ENCODE data around the gene APBB1.
"Not testable (repeated sequence)": the region's sequence is repeated elsewhere in the genome, so short reads cannot be mapped to it uniquely, and the experiment has no call there.

Gene APBB1

DNA sequence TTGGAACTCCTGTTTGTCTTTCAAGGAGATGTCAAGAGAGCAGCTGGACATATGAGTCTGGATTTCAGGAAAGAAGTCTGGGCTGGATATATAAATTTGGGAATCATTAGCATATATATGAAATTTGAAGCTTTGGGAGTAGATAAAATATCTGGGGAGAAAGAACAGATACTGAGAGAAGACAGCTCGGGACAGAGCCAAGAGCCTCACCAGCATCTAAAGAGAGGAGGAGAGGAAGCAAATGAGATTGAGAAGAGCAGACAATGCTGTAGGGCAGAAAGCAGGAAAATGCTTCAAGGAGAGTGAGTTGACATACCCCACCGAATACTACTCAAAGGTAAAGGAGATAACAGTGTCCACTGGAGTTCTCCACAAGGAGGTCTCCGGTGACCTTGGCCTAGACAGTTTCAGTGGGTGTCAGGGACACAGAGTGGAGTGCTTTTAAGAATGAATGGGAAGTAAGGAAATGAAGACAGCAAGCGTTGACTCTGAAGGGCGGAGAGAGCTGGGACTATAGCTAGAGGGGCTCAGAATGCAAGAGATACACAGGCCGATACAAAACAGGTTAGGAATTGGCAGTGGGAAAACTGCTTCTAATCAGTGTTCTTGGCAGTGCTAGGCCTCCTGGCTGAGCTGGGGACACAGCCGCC, 862 bp downstream of the APBB1 start:
- DNase-seq (ENCODE audit: low spot score) = no peak

DNA sequence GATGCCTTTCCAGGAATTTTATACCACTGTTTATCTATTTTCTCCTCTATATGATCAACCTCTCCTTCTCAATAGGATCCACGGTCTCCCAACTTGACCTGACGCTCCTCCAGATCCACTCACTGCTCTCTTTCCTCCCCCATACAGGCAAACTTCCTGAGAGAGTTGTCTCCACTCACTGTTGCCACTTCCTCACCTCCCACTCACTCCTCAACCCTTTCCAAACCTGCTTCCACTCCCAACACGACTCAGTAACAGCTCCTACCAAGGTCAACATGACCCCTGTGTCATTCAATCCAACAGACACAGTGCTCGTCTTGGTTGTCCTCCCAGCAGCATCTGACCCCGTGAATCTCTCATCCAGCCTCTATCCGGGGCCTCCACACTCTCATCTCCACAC, 3.1 kb downstream of the APBB1 start:
- no peak for DNase-seq (ENCODE audit: low spot score)

DNA sequence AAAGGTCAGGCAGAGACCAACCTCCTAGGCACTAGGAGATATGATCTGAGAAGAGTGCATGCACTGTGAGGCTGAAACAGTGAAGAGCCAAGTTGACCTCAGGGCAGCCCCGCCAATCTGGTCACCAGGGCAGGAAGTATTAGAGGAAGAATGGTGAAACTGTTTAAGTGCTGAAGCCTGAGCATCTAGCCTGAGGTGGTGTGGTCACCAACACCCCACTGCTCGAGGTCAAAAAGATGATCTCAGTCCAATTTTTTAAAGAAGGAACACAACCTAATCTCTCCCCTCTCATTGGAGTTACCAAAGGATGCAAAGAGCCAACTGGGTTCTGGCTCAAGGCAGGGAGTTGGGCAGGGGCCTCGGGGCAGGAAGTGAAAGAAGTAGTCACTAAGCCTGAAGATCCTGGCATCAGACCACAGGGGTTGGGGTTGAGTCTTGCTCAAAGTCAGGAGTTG, 4.0 kb downstream of the APBB1 start:
- no peak for DNase-seq (ENCODE audit: low spot score)

DNA sequence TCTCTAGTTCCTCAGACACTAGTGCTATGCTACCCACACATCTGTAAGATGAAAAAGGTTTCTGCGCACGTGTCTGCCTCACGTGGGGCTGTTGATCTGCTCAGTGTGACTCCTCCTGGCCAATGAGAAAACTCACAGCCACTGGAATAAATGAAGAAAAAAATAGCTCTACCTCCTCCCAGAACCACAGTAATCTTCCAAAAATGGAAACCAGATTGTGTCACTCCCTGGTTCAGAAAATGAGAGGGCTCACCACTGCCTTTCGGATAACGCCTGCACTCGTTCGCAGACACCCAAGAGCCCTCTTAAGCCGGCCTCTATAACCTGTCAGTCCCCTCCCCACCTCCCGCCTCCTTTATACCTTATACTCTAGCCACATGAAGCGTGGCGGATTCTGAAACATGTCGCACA, 5.1 kb downstream of the APBB1 start:
- DNase-seq (ENCODE audit: low spot score) = no peak

DNA sequence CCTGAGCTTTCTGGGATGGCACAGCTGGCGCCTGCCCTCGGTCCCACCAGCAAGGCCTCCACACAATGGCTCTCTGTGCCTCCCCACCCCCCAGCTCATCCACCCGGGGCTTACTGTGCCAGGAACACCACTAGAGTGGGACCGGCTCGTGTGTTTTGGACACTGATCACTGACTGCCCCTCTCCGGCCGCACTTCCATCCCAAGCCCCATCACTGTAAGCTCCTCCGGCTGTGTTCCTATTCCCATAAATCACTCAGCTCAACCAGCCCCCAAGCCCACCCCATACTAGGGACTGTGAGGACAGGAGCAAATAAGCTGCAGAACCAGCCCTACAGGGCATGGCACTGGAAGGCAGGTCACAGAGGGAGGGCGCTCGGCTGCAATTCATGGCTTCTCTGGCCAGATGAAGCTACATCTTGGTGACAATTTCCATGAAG, 7.3 kb downstream of the APBB1 start:
- DNase-seq (ENCODE audit: low spot score) = no peak

DNA sequence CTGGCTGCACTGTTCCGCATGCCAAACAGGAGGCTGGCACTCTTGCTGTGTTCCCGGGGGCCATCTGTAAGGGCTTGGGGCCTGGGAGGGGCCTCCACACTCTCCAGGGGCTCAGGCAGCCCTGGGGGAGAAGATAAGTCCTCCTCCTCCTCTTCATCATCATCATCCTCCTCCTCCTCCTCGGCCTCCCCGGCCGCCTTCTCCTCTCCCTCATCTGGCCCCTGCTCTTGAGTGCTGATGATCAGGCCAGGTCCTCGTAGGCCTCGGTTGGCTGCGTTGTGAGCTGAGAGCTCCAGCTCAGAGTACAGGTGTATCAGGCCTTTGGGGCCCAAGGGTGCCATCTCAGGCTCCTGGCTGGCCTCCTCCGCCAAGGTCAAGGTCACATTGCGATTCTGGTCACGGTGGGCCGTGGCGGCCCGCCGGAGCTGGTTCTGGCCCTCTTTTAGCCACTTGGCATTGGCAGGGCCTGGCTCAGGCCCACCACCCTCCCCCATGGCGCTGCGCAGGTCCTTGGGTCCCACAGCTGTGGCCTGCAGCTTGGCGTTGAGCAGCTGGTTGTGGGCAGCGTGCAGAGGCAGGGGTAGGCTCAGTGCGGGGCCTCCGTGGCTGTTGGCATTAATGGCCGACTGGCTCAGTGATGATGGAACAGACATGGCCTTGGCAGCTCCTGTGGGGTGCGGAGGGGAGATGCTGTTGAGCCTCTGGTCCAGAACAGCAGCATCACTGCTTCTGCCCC, 8.0 kb downstream of the APBB1 start:
- no peak for DNase-seq (ENCODE audit: low spot score)

DNA sequence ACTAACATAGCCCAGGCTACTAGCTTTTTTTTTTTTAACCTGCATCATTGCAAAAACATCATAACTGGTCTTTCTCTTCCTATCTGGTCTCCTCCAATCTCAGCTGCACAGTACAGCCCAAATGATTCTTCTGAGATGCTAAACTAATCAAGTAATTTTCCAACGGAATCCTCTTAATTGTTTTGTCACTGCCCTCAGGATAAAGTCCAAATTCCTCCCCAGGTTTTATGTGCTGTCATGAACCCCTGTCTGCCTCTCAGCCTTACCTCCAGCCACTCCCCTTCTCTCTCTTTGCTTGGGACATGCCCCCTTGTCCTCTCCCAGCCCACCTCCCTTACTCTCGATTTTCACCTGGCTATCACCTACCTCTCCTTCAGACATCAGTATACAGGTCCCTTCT, 12.5 kb downstream of the APBB1 start:
- no peak for DNase-seq (ENCODE audit: low spot score)

DNA sequence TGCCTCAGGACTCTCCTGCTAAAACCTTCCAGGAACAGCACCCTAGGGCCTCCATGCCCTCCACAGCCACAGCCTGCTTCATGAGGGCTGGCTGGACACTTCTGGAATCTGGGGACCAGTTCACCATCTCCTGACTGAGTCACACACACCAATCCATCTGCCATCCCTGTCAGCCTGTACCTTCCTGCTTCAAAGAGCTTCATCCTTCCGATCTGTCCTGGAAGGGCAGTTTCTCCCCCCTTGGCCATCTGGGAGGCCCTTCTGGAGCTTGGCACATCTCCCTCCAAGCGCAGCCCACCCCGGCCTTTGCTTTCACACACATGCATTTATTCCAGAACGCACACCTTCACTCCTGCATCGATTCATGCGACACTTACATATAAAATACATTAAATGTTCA, 13.0 kb downstream of the APBB1 start:
- no peak for DNase-seq (ENCODE audit: low spot score)

DNA sequence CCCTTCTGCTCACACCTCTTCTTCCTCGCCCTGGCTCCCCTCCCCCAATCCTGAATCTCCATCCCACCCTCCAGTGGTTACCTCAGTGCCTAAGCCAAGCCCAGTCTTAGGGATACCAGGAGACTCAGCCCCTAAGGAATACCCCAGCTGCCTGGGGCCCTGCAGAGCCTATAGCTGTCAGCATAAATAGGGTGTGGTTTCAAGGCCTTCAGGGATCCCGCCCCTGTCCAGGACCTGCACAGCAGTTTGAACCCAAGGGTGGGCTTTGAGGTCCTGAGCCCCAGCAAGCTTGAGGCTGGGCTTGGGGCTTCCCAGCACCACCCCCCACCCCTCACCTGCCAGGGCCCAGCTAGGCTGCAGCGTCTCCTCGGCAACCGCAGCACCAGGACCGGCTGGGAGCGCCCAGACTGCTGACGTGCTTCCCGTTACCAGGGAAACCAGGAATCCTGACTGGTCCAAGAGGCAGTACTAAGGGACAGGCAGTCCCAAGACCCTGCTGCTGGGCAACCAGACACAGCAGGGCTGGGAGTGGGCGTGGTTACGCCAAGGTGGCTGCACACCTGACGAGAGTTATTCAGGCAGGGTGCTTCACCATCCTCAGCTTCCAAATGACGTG, 13.7 kb downstream of the APBB1 start:
- peak; percentile 91 for DNase-seq (ENCODE audit: low spot score)

DNA sequence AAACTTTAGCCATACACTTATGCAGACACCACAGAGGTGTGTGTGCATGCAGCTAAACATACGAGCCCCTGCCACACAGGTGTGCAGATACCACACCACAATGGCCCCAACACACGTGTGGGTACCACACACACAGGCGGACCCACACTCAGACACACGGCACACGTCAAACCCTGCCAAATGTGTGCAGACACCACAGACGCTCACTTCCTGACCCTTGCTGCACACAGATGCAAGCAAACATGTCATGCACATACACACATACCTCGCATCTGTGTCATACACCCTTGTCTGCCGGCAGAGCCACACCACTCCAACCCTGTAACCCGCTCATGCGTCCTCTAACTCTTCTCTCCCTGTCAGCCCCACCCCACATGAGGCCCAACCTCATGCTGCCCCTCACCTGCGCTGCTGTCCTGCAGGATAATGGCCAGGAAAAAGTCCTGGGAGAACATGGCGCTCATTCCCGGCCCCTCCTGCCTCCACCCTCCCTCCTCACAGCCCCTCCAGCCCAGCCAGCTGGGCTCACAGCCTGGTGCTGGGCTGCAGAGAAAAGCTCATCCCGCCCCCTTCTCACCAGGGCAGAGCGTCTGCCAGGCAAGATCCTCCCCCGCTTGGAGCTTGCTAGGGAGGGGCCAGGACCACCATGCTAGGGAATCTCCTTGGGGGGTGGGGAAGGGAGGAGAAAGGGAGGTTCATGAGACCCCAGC, 14.4 kb downstream of the APBB1 start:
- DNase-seq (ENCODE audit: low spot score) = peak; percentile 55

DNA sequence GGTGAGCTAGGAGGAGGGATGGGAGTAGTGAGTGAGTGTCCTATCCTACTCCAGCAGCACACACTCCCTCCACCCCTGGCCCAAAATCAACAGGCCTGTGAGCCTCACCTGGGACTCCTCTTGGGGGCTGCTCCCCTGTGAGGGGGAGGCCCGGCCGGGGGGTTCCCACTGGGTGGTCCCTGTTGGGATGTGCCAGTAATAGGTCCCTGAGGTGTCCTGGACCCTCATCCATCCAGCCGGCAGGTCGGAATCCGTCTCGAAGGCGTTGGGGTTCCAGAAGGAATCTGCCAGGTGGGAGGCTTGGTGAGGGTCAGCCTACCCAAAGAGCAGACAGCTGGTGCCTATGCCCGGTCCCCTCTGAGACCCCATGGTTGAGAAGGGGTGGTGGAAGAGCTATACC, 15.4 kb downstream of the APBB1 start:
- no peak for DNase-seq (ENCODE audit: low spot score)

DNA sequence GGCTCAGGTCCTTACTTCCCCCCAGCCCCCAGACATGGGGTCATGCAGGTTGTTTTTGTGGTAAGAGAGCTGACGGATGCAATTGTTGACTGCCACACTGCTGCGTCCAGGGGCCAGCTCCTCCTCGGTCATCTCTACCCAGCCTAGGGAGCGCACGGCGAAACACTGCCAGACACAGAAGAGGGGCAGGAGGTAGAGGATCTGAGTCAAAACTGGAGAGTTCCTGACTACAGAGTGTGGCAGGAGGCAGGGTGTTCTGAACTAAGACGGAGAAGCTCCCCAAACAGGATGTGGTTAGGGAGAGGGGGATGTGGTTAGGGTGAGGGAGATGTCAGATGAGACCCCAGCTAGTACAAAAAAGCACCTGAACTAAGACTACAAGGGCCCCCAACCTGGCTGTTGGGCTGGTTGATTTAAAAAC, 16.3 kb downstream of the APBB1 start:
- DNase-seq (ENCODE audit: low spot score) = no peak

DNA sequence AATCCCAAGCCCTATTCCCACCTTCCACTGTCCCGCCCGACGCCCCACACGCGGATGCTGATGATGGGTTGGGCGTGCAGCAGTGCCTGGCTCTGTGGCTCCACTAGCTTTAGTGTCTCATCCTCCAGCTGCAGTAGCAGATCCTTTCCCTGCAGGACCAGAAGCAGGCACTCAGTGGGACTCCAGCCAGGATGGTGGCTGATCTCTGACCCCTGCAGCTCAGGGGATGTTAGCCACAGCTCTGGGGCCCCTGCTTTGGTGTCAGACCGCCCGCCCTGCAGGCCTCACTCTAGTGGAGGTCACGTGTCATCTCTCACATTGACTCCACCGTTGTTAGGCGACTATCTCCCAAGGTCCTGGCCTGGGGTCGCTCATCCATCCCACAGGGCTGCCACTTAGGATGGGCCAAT, 16.8 kb downstream of the APBB1 start:
- DNase-seq (ENCODE audit: low spot score) = no peak

DNA sequence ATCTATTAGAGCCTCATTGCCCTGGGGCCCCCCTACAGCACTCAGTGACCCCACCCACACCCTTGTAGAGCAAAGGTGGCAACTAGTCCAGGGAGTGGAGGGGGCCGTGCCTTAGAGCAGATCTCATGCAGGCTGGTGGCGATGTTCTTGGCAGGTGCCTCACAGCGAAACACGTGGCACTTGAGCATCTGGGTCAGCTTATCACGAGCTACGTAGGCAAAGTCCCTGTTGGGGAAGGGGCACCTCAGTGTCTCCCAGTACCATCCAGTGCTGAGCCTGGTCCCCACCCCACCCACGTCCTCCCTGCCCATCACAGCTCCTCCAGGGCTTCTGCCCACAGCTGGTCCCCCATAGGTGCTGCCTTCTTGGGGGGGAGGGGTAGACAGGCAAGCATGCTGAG, 17.4 kb downstream of the APBB1 start:
- DNase-seq (ENCODE audit: low spot score) = no peak

DNA sequence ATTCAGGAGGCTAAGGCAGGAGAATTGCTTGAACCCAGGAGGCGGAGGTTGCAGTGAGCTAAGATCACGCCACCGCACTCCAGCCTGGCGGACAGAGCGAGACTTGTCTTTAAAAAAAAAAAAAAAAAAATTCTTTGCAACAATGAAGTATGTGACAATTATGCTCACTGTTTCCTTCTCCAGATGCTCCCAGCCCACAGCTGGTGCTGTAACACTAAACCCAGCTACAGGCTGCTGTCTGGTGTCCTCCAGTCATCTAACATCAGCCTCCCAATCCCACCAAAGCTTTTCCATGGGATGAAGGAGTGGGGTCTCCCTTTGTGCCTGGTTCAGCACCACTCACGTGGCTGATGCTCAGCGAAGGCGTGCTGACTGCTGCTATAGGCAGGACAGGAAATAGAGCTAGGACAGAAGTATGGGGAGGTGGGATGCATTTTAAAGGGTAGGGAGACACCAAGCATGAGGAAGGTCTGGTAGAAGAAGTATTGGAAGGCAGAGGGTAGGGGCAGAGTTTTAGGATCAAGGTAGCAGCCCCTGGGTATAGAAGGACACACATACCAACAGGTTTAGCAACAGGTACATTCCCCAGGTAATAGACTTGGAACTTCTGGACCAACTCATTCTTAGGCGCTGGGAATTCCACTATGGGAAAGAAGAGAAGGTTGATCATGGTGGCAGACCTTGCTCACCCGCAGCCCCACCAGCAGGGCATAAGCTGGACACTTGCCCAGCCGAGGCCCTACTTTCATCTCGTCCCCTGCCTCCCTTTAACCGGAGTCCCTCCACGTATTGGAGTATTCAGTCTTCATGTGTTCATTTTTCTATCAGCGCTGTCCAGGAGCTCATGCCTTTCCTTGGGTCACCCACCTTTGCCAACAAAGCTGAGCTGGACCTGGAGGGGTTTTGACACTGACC, 18.2 kb downstream of the APBB1 start:
- DNase-seq (ENCODE audit: low spot score) = no peak

DNA sequence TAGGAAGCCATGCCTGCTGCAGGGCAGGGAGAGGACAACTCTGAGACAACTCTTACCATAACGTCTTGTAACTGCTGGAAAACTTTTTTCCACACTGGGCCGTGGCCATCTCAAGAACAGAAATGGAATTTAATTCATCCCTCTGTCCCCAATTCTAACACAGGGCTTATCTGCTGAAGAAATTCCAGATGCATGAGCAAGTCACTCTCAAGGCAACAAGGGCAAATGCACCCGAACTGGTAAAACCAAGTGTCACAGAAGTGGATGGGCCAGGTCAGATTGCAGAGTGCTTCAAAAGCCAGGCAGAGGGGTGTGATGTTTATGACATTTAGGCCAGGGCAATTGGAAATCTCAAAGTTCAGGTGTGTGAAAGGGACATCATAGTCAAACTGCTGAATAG, 21.3 kb downstream of the APBB1 start:
- DNase-seq (ENCODE audit: low spot score) = no peak

DNA sequence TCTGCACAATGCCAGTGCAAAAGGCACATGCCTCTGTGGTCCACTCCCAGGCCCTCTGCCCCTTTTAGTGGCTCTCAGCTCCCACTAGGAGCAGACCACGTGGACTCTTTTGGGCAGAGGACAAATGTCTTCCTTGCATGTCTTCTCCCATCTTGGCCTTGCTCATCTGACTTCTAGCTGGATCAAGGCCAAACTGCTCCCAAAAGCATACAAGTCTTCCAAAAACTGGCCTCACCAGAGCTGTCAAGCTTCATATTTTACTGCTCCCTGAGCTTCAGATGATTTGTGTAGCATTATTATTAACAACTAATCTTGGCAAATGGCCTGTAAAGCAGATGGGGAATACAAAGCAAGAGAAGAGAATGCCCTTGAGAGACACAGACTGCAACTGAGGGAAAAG, 21.7 kb downstream of the APBB1 start:
- DNase-seq (ENCODE audit: low spot score) = no peak

DNA sequence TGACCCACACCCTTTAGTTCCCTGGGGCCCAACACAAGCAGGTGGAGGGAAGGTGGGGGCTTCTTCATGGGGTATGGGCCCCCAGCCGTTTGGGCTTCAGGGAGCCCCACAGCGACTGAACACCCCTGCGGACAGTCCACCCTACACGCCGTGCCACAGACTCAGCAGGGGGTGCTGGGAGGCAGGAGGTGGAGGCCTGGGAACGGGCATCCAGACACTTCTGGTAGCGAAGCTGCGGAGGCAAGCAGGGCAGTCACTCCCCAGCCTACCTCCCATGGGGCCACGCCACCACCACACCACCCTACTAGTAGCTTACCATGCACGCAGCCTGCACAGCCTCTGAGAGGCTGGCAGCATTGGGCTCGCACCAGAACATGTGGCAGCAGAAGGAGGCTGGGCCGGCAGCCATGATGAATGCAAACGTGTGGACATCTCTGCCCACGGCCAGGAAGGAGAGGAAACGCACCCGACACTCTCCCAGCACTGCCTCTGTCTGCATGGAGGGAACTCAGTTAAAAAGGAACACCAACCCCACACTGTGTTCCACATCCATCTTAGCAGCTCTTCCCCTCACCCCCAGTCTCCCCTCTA, 23.3 kb downstream of the APBB1 start:
- no peak for DNase-seq (ENCODE audit: low spot score)

DNA sequence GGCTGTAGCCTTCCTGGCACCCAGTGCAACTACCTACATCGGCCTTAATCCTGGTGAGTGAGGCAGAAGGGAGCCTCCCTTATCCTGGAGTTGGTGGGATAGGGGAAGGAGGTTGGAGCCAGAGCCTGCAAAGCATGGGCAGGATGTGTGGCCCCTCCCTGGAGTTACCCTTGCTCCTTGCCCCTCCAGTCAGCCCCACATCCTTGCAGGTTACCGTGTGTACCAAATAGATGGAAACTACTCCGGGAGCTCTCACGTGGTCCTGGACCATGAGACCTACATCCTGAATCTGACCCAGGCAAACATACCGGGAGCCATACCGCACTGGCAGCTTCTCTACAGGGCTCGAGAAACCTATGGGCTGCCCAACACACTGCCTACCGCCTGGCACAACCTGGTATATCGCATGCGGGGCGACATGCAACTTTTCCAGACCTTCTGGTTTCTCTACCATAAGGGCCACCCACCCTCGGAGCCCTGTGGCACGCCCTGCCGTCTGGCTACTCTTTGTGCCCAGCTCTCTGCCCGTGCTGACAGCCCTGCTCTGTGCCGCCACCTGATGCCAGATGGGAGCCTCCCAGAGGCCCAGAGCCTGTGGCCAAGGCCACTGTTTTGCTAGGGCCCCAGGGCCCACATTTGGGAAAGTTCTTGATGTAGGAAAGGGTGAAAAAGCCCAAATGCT, 24.8 kb downstream of the APBB1 start:
- no peak for DNase-seq (ENCODE audit: low spot score)

DNA sequence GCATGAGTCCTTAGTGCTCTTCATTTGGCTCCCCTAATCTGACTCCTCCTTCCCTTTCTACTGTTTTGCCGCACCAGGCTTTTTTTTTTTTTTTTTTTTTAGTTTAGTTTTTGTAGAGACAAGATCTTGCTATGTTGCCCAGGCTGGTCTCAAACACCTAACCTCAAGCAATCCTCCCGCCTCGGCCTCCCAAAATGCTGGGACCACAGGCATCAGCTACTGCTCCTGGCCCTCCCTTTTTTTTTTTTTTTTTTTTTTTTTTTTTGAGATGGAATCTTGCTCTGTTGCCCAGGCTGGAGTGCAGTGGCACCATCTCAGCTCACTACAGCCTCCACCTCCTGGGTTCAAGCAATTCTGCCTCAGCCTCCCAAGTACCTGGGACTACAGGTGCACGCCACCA, 26.6 kb downstream of the APBB1 start:
- DNase-seq (ENCODE audit: low spot score) = not testable (repeated sequence)

Measured in iPS-NIHi11 (cell line).